HepG2 (cell line): ENCODE data around the gene METTL23. TPM values are rescaled to one million over a fixed set of nuclear protein-coding genes. Genes with fewer than 3 reads are reported as not detected.
A peak's percentile ranks its signal among the peaks of the same experiment; 100 is the strongest.

ENCODE experiments used
- ARHGAP35 ChIP-seq: sonication (generic); formaldehyde crosslinking; IDR thresholded peaks from 2 replicates; pipeline ENCODE4 v1.9.0; 2022; ENCODE audit warnings: mild to moderate bottlenecking, inconsistent platforms, moderate library complexity, missing genetic modification reagents, borderline replicate concordance
- ATF1 ChIP-seq: IDR thresholded peaks from 2 replicates; pipeline ENCODE4 v1.6.1; 2016; ENCODE audit warnings: mild to moderate bottlenecking, control low read depth
- HOXA3 ChIP-seq: sonication (generic); formaldehyde crosslinking; IDR thresholded peaks from 2 replicates; pipeline ENCODE4 v1.5.0; 2020; ENCODE audit warnings: missing genetic modification reagents
- MTF2 ChIP-seq: sonication (generic); formaldehyde crosslinking; IDR thresholded peaks from 2 replicates; pipeline ENCODE4 v1.5.0; 2020; ENCODE audit warnings: missing genetic modification reagents, borderline replicate concordance
- SMARCC2 ChIP-seq: fragments of 450-650 bp; IDR thresholded peaks from 2 replicates; pipeline ENCODE4 v1.6.1; 2017; ENCODE audit warnings: antibody characterized with exemption, mild to moderate bottlenecking
- ZNF3 ChIP-seq: IDR thresholded peaks from 2 replicates; pipeline ENCODE4 v1.7.0; 2017; ENCODE audit warnings: inconsistent platforms
- ZNF44 ChIP-seq: sonication (generic); formaldehyde crosslinking; IDR thresholded peaks from 2 replicates; pipeline ENCODE4 v1.5.1; 2020; ENCODE audit warnings: mild to moderate bottlenecking, missing genetic modification reagents
- polyA plus RNA-seq, 8 experiments: library from polyadenylated mRNA; depleted of rRNA in 3 of 8; stranded (reverse) in 7 of 8; unstranded in 1 of 8; fragments of >200 nt; fragmentation: Illumina TruSeq in 4 of 8; extraction: Trizol in 4 of 8; gene quantifications; 2 replicates each; pipeline versions ENCODE4 v1.2.1 to v1.2.3, GENCODE V29; 2011 to 2016; ENCODE audit warnings: low read depth in 4 of 8, missing spikeins in 1 of 8, mixed read lengths in 1 of 8; ENCODE audit not compliant: insufficient read depth in 1 of 8
- total RNA-seq, 5 experiments: library from RNA; depleted of rRNA; stranded (reverse); fragments of >200 nt; fragmentation: Illumina TruSeq; extraction: Trizol; gene quantifications; 2 replicates each; pipeline ENCODE4 v1.2.3, GENCODE V29; 2016; ENCODE audit warnings: low read depth in 1 of 5
- TF ChIP-seq, protein P1 (sequence below): sonication (generic); formaldehyde crosslinking; IDR thresholded peaks from 2 replicates; pipeline ENCODE4 v1.4.0; 2020; ENCODE audit warnings: mild to moderate bottlenecking, missing genetic modification reagents
- TF ChIP-seq, protein P2 (sequence below): sonication (generic); formaldehyde crosslinking; IDR thresholded peaks from 2 replicates; pipeline ENCODE4 v1.9.0; 2021; ENCODE audit warnings: missing genetic modification reagents, borderline replicate concordance
- TF ChIP-seq, protein P3 (sequence below): sonication (generic); formaldehyde crosslinking; IDR thresholded peaks from 2 replicates; pipeline ENCODE4 v1.4.0; 2020; ENCODE audit warnings: missing genetic modification reagents
- TF ChIP-seq, protein P4 (sequence below): sonication (generic); formaldehyde crosslinking; IDR thresholded peaks from 2 replicates; pipeline ENCODE4 v1.8.0; 2022; ENCODE audit warnings: mild to moderate bottlenecking, missing genetic modification reagents, moderate library complexity
- TF ChIP-seq, protein P5 (sequence below): sonication (generic); formaldehyde crosslinking; IDR thresholded peaks from 2 replicates; pipeline ENCODE4 v1.9.0; 2021; ENCODE audit warnings: missing genetic modification reagents, borderline replicate concordance
- TF ChIP-seq, protein P6 (sequence below): sonication (generic); formaldehyde crosslinking; IDR thresholded peaks from 2 replicates; pipeline ENCODE4 v1.4.0; 2020; ENCODE audit warnings: mild to moderate bottlenecking, missing genetic modification reagents

METTL23 gene
- total and polyA plus RNA-seq, 2 of the 13 experiments (the other 11 are each of a cell fraction or from before 2014, with no cell fraction given), result 39.9 to 104 TPM

DNA sequence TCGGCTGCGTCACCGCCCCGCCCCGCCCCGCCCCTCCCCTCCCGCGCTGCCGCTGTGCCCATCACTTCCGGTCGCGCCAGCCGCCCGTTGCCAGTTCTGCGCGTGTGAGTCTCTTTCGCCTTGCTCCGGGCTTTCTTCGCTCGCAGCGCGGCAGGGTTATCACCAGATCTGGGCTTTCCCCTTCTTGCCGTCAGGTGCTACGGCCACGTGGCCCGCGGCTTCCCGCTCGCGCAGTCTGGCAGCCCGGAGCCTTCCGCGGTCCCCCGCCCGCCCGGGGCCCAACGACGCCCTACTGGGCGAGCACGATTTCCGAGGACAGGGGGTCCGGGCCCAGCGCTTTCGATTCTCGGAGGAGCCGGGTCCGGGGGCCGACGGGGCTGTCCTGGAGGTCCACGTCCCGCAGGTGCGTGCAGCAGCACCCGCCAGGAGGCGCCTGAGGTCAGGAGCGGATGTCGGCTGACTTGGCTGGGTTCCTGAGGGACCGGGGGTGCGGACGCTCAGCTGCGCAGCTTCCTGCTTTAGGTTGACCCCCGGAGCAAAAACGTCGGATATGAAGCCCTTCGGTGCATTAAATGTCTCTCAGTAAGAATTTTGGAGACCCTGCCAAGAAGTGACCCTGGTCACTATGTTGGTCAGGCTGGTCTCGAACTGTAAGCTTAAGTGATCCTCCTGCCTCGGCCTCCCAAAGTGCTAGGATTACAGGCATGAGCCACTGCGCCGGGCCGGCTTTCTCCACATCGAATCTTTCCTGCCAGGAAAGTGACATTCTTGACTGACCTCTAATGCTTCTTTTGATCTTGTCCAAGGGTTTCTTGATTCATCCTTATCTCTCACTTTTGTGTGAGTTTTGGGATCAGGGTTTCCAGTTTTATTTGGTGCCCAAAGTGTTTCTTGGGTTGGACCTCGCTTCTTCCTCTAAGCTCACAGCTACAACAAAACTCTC, at the start of gene METTL23 (continued):
- TF ChIP-seq, protein P1, sequence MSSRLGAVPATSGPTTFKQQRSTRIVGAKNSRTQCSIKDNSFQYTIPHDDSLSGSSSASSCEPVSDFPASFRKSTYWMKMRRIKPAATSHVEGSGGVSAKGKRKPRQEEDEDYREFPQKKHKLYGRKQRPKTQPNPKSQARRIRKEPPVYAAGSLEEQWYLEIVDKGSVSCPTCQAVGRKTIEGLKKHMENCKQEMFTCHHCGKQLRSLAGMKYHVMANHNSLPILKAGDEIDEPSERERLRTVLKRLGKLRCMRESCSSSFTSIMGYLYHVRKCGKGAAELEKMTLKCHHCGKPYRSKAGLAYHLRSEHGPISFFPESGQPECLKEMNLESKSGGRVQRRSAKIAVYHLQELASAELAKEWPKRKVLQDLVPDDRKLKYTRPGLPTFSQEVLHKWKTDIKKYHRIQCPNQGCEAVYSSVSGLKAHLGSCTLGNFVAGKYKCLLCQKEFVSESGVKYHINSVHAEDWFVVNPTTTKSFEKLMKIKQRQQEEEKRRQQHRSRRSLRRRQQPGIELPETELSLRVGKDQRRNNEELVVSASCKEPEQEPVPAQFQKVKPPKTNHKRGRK (CRISPR knock-in tag), result 0 out of 2 replicates have a peak, but pooled peaks have one; percentile 34
- TF ChIP-seq, protein P2, sequence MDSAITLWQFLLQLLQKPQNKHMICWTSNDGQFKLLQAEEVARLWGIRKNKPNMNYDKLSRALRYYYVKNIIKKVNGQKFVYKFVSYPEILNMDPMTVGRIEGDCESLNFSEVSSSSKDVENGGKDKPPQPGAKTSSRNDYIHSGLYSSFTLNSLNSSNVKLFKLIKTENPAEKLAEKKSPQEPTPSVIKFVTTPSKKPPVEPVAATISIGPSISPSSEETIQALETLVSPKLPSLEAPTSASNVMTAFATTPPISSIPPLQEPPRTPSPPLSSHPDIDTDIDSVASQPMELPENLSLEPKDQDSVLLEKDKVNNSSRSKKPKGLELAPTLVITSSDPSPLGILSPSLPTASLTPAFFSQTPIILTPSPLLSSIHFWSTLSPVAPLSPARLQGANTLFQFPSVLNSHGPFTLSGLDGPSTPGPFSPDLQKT (CRISPR knock-in tag), result peak; percentile 91; the same call in 1 of the 2 replicates
- no peak for TF ChIP-seq ZNF44 (CRISPR knock-in tag)
- no peak for TF ChIP-seq MTF2 (CRISPR knock-in tag)
- no peak for TF ChIP-seq ZNF3 (CRISPR knock-in tag)
- TF ChIP-seq HOXA3 (CRISPR knock-in tag), result no peak
- TF ChIP-seq, protein P3, sequence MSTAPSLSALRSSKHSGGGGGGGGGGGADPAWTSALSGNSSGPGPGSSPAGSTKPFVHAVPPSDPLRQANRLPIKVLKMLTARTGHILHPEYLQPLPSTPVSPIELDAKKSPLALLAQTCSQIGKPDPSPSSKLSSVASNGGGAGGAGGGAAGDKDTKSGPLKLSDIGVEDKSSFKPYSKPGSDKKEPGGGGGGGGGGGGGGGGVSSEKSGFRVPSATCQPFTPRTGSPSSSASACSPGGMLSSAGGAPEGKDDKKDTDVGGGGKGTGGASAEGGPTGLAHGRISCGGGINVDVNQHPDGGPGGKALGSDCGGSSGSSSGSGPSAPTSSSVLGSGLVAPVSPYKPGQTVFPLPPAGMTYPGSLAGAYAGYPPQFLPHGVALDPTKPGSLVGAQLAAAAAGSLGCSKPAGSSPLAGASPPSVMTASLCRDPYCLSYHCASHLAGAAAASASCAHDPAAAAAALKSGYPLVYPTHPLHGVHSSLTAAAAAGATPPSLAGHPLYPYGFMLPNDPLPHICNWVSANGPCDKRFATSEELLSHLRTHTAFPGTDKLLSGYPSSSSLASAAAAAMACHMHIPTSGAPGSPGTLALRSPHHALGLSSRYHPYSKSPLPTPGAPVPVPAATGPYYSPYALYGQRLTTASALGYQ (CRISPR knock-in tag), result no peak
- TF ChIP-seq, protein P4, sequence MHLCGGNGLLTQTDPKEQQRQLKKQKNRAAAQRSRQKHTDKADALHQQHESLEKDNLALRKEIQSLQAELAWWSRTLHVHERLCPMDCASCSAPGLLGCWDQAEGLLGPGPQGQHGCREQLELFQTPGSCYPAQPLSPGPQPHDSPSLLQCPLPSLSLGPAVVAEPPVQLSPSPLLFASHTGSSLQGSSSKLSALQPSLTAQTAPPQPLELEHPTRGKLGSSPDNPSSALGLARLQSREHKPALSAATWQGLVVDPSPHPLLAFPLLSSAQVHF (CRISPR knock-in tag), result peak; percentile 76; the same call in 1 of the 2 replicates
- TF ChIP-seq, protein P5, sequence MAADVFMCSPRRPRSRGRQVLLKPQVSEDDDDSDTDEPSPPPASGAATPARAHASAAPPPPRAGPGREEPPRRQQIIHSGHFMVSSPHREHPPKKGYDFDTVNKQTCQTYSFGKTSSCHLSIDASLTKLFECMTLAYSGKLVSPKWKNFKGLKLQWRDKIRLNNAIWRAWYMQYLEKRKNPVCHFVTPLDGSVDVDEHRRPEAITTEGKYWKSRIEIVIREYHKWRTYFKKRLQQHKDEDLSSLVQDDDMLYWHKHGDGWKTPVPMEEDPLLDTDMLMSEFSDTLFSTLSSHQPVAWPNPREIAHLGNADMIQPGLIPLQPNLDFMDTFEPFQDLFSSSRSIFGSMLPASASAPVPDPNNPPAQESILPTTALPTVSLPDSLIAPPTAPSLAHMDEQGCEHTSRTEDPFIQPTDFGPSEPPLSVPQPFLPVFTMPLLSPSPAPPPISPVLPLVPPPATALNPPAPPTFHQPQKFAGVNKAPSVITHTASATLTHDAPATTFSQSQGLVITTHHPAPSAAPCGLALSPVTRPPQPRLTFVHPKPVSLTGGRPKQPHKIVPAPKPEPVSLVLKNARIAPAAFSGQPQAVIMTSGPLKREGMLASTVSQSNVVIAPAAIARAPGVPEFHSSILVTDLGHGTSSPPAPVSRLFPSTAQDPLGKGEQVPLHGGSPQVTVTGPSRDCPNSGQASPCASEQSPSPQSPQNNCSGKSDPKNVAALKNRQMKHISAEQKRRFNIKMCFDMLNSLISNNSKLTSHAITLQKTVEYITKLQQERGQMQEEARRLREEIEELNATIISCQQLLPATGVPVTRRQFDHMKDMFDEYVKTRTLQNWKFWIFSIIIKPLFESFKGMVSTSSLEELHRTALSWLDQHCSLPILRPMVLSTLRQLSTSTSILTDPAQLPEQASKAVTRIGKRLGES (CRISPR knock-in tag), result no peak
- no peak for TF ChIP-seq SMARCC2
- TF ChIP-seq, protein P6, sequence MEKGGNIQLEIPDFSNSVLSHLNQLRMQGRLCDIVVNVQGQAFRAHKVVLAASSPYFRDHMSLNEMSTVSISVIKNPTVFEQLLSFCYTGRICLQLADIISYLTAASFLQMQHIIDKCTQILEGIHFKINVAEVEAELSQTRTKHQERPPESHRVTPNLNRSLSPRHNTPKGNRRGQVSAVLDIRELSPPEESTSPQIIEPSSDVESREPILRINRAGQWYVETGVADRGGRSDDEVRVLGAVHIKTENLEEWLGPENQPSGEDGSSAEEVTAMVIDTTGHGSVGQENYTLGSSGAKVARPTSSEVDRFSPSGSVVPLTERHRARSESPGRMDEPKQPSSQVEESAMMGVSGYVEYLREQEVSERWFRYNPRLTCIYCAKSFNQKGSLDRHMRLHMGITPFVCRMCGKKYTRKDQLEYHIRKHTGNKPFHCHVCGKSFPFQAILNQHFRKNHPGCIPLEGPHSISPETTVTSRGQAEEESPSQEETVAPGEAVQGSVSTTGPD, result no peak
- no peak; the same call in 1 of the 2 replicates for TF ChIP-seq ARHGAP35 (CRISPR knock-in tag)
- TF ChIP-seq ATF1, result no peak
